Measurements from ENCODE around the gene MT1M.

The MT1M gene

DNA sequence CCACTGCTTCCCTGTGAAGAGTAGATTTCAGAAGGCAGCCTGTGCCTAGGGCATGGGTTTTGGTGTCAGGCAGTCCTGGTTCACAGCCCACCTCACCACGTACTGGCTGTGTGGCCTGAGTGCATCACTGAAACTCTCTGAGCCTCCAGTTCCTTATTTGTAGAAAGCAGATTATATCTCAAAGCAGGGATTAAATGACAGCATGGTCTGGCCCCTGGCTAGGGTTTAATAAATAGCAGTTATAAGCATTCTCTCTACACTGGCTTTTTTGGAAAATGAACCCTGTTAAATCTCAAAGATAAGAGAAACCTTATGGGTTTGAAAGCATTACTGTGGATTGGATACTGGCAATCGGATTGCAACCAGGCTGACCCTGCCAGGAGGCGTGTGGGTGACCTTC is 2.9 kb upstream of the MT1M start:
- no peak for DNase-seq

DNA sequence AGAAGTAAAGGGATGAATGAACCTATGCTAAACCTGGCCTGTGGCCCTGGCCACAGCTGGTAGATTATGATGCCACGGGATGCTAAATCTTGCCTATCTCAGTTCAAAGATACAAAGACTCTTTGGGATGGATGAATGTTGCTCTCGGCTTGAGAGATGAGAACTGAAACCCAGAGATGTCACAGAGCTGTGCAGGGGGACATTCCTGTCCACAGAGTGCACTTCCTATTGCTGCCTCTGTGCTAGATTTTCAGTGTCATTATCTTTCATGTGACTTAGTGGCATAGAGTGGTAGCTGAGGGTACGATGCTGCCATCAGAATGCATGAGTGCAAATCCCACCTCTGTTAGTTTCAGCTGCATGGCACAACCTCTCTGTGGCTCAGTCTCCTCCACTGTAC is 2.3 kb upstream of the MT1M start:
- no peak for DNase-seq

DNA sequence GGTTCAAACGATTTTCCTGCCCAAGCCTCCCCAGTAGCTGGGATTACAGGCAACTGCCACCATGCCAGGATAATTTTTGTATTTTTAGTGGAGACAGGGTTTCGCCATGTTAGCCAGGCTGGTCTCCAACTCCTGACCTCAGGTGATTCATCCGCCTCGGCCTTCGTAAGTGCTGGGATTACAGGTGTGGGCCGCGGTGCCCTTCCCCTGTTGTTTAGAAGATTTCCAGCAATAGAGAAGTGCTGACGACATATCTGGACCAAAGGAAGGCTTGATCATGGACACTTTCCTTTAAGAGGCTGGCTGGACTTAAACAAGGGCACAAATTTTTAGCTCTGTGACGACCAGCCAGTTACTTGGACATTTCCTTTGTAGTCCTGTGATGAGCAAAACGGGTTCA is 1.3 kb upstream of the MT1M start:
- DNase-seq = no peak

DNA sequence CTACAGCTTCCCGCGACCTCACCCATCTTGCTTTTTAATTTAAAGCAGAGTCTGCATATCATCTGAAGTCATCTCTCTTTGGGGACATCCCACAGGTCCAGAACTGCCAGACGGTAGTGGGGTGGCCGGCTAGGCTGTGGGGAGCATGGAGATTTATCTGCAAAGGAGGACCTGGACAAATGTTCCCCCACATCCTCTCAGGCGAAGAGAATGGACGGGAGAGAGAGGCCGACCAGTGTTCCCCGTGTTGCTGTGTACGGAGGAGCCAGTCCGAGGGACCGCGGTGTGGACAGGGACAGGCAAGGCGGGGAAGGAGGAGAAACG is 665 bp upstream of the MT1M start:
- DNase-seq = no peak

DNA sequence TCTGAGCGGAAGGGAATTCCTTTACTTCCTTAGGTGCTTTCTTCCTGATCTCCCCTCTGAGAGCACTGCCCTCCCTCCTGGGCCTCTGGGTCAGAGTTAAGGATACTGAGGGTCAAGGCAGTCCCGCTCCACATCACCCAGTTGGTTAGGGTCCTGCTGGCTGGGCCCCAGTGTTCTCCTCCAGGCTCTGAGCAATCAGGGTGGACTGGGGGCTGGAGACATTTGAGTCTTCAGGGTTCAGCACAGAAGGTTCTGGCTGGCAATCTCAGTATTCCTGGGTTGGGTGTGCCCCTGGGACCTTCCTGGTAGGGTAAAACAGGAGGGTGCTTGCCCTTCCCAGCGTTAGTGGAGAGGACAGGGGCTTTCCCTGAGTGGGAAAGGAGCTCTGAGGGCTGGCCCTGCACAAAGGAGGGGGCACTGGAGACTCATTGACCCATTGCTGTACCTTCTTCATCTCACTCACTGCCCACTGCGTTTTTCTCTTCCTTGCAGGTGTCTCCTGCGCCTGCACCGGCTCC is 448 bp downstream of the MT1M start:
- no peak for DNase-seq

DNA sequence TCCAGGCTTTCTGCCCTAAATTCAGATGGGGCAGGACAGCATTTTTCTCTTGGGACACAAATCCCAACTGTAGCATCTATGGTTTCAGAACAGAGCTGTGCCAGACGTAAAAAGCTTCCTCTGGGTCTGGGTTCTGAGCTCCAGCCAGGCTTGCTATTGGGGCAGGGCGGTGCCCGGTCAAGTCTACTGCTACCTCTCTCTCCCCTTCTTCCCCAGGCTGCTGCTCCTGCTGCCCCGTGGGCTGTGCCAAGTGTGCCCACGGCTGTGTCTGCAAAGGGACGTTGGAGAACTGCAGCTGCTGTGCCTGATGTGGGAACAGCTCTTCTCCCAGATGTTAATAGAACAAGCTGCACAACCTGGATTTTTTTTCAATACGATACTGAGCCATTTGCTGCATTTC is 1.1 kb downstream of the MT1M start:
- DNase-seq = no peak

DNA sequence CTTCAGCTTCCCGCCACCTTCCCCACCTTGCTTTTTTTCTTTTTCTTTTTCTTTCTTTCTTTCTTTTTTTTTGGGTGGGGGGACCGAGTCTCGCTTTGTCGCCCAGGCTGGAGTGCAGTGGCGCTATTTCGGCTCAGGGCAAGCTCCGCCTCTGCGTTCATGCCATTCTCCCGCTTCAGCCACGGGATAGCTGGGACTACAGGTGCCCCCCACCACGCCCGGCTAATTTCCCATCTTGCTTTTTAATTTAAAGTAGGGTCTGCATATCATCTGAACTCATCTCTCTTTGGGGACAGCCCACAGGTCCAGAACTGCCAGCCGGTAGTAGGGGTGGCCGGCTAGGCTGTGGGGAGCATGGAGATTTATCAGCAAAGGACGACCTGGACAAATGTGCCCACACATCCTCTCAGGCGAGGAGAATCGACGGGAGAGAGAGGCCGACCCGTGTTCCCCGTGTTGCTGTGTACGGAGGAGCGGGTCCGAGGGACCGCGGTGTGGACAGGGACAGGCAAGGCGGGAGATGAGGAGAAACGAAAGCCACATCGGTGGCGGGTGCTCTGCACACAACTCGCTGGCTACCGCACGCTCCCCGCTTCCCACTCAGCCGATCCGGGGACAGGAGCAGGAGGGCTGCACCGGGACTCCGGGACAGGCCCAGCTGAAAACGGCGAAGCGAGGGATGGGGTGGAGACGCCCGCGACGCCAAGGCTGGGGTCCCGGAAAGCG is 2.4 kb downstream of the MT1M start:
- no peak for DNase-seq

DNA sequence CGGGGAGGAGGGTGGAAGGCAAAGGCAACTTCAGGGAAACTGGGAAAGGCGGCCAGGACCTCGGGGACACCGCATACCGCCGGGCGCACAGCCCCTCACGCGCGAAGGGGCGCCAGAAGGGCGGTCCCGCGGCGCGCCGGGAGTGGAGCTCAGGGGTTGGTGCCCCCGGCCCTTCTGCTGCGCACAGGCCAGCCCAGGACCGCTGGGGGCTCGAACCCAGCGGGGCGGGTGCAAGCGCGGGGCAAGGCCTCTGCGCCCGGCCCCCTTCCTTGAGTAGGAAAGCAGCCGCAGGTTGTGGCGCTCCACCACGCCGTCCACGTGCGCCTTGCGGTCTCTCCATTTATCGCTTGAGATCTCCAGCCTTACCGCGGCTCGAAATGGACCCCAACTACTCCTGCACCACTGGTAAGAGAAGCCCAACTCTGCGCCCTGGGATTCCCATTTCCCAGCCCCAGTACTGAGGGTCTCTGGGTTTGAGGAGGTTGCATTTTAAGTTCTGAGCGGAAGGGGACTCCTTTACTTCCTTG is 3.0 kb downstream of the MT1M start:
- no peak for DNase-seq

DNA sequence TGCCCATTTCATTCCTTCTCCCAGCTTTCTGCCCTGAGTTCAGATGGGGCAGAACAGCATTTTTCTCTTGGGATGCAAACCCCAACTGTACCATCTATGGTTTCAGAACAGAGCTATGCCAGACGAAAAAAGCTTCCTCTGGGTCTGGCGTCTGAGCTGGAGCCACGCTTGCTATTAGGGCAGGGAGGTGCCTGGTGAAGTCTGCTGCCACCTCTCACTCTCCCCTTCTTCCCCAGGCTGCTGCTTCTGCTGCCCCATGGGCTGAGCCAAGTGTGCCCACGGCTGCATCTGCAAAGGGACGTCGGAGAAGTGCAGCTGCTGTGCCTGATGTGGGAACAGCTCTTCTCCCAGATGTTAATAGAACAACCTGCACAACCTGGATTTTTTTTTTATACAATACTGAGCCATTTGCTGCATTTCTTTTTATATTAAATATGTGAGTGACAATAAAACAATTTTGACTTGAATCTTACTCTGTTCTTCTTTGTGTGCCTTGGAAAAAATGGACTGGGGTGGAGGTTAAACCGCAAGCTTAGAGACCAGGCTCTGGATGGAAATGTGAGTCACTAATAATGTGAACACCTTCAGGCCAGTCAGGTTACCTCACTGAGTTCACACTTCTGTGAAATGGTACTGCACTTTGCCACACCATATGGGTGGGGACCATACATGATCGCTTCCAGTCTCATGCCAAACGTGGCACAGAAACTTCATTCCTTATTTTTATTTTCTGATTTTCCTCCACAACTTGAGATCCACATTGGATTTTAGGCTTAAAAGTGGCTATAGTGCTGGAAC is 4.4 kb downstream of the MT1M start:
- no peak for DNase-seq

DNA sequence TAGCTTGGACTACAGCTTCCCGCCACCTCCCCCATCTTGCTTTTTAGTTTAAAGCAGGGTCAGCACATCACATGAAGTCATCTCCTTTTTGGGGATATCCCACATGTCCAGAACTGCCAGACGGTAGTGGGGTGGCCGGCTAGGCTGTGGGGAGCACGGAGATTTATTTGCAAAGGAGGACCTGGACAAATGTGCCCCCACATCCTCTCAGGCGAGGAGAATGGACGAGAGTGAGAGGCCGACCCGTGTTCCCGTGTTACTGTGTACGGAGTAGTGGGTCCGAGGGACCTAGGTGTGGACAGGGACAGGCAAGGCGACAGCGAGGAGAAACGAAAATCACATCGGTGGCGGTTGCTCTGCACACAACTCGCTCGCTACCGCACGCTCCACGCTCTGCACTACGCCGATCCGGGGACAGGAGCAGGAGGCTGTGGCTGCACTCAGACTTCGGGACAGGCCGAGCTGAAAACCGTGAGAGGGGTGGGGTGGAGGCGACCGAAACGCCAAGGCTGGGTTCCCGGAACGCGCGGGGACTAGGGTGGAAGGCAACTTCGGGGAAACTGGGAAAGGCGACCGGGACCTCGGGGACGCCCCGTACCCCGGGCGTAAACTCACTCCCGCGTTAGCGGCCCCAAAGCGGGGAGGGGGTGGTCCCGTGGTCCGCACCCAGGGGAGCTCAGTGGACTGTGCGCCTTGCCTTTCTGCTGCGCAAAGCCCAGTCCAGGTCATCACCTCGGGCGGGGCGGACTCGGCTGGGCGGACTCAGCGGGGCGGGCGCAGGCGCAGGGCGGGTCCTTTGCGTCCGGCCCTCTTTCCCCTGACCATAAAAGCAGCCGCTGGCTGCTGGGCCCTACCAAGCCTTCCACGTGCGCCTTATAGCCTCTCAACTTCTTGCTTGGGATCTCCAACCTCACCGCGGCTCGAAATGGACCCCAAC is 5.6 kb downstream of the MT1M start, which contains the start of gene MT1A:
Gene MT1A, plus strand, starts transcription at position 853 of the 937 bp plus-strand sequence. Its CDS starts 73 bp downstream, at position 926.
- DNase-seq = no peak

DNA sequence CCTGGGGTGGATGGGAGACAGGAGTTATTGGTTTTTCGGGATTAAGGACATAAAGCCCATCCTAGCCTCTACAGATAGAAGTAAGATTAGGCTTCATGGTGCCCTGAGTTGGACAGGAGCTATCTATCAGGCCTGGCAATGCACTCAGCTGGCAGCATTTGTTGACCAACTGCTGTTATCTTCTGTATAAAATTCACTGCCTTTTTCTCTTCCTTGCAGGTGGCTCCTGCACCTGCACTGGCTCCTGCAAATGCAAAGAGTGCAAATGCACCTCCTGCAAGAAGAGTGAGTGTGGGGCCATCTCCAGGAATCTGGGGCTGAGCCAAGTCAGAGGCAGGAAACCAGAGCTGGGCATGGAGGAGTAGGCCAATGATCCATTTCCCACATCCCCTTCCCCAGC is 6.6 kb downstream of the MT1M start:
- no peak for DNase-seq

DNA sequence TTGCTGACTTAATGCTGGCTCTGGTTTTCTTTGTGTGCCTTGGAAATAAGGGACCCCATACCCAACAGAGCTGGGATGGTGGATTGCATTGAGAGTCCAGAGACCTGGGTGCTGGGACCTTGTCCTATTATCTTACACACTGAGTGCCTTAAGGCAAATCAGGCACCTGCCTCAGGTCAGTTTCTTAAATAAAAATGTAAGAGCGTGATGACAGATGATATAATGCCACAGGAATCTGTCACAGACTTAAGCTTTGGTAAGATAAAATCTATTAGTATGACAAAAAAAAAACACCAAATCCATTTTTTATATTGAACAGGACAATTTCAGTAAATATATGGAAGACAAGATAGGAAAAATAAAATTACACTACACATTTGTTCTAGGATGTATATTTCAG is 7.6 kb downstream of the MT1M start:
- no peak for DNase-seq

DNA sequence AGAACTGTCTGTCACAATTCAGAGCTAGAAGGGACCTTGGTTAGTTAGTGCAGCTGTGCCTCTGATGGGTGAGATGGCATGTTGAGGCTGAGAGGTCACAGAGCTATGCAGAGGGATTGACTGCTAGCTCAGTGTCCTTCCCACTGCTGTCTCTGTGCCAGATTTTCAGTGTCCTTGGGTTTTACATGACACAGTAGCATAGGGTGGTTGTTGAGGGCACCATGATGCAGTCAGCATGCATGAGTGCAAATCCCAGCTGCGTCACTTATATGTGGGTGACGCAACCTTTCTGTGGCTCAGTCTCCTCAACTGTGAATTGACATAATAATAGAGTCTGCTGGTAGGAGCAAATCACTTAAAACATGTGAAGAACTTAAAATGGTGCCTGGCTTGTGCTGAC is 8.7 kb downstream of the MT1M start:
- no peak for DNase-seq

DNA sequence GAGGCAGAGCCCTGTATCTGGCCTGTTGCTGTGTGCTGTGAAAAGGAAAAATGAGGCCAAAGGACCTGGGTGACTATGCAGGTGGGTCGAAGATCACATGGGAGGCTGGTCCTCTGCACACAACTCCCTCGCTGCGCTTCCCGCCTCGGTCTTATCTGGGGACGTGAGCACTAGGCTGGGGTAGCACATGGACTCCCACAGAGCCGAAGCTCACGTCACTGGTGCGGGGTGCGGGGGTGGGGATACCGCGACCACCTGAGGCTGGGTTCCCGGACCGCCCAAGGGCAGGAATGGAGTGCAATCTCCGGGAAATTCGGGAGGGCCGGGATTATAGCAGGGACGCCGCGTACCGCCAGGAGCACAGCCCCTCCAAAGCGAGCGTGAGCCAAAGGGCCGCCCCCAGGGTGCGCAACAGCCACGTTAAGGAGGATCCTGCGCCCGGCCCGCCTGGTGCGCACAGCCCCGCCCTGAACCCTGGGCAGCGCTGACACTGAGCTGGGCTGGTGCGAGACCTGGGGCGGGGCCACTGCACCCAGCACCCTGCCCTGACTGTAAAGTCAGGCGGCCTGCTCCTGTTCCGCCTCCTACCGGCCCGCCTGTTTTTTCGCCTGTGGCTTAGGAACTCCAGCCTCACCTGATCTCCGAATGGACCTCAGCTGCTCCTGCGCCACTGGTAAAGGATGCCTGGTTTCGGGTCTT is 10.8 kb downstream of the MT1M start:
- DNase-seq = peak; percentile 59

DNA sequence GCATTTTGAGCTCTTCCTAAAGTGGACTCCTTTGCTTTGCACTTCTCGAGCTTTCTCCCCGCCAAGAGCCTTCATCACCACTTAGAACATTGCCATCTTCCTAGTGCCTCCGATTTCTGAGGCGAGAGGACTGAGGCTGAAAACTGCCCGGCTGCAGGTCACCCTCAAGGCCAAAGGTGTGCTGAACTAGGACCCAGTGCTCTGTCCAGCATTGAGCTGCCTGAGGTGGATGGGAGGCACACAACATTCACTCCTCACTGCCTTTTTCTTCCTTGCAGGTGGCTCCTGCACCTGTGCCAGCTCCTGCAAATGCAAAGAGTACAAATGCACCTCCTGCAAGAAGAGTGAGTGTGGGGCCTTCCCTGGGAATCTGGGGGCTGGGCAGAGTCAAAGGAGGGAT is 11.4 kb downstream of the MT1M start:
- DNase-seq = no peak

DNA sequence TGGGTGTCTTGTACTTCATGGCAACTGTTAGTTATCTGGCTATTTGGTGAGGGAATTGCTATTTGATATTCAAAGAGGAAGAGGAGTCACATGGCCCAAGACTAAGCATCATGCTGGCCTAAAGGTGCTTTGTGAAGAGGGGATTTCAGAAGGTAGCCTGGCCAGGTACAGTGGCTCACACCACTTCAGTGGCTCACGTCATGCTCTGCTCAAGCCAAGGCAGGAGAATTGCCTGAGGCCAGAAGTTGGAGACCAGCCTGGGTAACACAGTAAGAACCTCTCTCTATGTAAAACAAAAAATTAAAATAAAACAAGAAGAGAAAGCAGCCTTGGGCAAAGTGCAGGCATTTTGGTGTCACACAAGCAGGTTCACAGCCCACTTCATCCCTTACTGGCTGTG is 12.9 kb downstream of the MT1M start:
- DNase-seq = no peak

DNA sequence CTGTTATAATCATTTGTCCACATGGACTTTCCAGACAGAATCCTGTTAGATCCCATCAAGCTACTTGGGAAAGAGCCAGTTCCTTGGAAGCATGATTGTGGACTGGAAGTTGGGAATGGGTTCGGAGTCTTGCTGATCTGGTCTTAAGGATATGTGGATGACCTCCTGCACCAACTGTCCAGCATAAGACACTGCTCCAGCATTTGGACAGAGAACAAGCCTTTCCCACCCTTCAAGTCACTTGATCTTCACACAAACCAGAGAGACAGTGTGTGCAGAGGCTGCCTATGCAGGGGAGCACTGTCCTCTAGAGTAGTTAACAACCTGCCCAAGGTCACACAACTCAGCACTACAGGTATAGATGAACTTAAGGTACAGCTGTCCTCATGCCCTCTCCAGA is 13.4 kb downstream of the MT1M start:
- DNase-seq = no peak

DNA sequence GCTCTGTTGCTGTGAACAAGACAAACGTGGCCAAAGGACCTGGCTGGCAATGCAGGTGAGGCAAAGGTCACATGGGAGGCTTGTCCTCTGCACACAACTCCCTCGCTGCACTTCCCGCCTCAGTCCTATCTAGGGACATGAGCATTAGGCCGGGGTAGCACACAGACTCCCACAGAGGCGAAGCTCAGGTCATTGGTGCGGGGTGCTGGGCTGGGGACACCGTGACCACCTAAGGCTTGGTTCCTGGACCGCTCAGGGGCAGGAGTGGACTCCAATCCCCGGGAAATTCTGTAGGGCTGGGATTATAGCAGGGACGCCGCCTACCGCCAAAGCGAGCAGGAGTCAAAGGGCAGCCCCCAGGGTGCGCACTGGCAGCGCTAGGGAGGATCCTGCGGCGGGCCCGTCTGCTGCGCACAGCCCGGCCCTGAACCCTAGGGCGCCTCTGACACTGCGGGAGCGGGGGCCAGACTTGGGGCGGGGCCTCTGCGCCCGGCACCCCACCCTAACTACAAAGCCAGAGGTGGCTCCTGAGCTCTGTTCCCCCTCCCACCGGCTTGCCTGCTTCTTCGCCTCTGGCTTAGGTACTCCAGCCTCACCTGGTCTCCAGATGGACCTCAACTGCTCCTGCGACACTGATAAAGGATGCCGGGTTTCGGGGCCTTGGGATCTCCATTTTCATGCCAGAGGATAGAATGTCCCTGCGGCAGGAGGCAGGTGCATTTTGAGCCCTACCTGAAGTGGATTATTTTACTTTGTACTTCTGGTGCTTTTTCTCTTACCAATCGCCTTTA is 15.4 kb downstream of the MT1M start:
- DNase-seq = no peak

DNA sequence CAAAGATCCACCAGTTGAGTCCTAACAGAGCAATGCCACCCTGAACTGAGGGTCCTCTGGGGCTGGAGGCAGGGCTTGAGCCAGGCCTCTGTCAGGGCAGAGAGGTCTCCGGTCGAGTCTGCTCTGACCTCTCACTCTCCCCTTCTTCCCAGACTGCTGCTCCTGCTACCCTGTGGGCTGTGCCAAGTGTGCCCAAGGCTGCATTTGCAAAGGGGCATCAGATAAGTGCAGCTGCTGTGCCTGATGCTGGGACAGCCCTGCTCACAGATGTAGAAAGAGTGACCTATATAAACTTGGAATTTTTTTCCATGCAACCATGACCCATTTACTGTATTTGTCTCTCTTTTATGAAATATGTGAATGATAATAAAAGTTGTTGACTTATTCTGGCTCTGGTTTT is 16.8 kb downstream of the MT1M start:
- no peak for DNase-seq

DNA sequence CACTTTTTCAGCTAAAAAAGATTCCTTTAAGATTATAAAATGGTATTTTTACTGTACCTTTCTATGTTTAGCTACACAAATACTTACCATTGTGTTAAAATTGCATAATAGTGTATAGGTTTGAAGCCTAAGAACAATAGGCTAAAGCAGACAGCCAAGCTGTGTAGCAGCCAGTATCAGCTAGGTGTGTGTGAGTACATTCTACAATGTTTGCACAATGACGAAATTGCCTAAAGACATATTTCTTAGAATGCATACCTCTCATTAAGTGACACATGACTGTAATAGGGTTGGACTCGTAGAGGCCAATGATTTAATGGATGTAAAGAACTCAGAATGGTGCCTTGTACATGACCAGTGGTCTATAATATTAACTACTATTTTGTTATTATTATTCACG is 17.4 kb downstream of the MT1M start:
- DNase-seq = no peak

DNA sequence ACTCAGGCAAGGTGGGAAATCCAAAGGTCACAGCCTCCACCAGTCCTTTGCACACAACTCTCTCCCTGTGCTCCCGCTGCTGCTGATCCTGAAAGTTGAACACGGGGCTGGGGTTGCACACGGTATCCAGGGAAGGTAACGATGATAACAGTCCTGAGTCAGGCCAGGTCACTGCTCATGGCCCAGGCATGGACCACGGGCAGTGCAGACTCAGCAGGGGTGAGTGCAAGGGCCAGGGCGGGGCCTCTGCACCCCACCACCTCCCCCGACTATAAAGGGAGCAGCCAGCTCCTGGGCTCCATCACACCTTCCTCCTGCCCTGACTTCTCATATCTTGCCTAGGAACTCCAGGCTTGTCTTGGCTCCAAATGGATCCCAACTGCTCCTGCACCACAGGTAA is 19.1 kb downstream of the MT1M start, which contains the start of gene MT1B:
Gene MT1B, plus strand, starts transcription at position 301 of the 400 bp plus-strand sequence. Its CDS starts 68 bp downstream, at position 369.
- no peak for DNase-seq

Measured in activated CD4-positive, alpha-beta T cell treated with anti-CD3 and anti-CD28 coated beads for 1 hour (primary cell).